ENCODE results near the gene EIF4B.

Gene EIF4B

GRCh38 chr12:53048033-53048779 lies 42.0 kb downstream of the EIF4B start:
- TF ChIP-seq ZFX (IDR thresholded peaks at IDR 0.05; ENCODE audit: borderline replicate concordance) (no peak), CTCF (IDR thresholded peaks at IDR 0.05) (peak; percentile 70)
- peak overlapping the region; percentile 100 for H3K27ac ChIP-seq

GRCh38 chr12:53048780-53049401 lies 42.6 kb downstream of the EIF4B start:
- H3K27ac ChIP-seq = peak overlapping the region; percentile 100
- TF ChIP-seq ZFX (IDR thresholded peaks at IDR 0.05; ENCODE audit: borderline replicate concordance) (no peak), CTCF (IDR thresholded peaks at IDR 0.05) (peak; percentile 32; the same call in 1 of the 2 replicates)

- peak within 1 kb of the TSS; percentile 100 for H3K27ac ChIP-seq
- TF ChIP-seq ZFX (IDR thresholded peaks at IDR 0.05; ENCODE audit: borderline replicate concordance) (no peak), CTCF (IDR thresholded peaks at IDR 0.05) (no peak)
Observed at GRCh38 chr12:53049571-53050318, 43.5 kb downstream of the EIF4B start, which contains the start of gene TNS2. TSS of gene TNS2 (plus strand) at chr12:53050065. CDS start at chr12:53050186, 121 bp downstream.

GRCh38 chr12:53050426-53051057 lies 44.3 kb downstream of the EIF4B start:
- peak overlapping the region; percentile 100 for H3K27ac ChIP-seq
- TF ChIP-seq CTCF (IDR thresholded peaks at IDR 0.05) (no peak), ZFX (IDR thresholded peaks at IDR 0.05; ENCODE audit: borderline replicate concordance) (no peak)

GRCh38 chr12:53051058-53051880 lies 45.0 kb downstream of the EIF4B start:
- peak overlapping the region; percentile 100 for H3K27ac ChIP-seq
- TF ChIP-seq CTCF (IDR thresholded peaks at IDR 0.05) = peak; percentile 12; the same call in 1 of the 2 replicates
- TF ChIP-seq ZFX (IDR thresholded peaks at IDR 0.05; ENCODE audit: borderline replicate concordance) = no peak

- TF ChIP-seq ZFX (IDR thresholded peaks at IDR 0.05; ENCODE audit: borderline replicate concordance) (no peak), CTCF (IDR thresholded peaks at IDR 0.05) (no peak)
- H3K27ac ChIP-seq = peak overlapping the region; percentile 100
Observed at GRCh38 chr12:53051881-53052412, 45.7 kb downstream of the EIF4B start.

Data from 22Rv1 (cell line).